ENCODE measurements around the gene GUCY1A2.

GRCh38 chr11:107011977-107012376 is 6.3 kb downstream of the GUCY1A2 start:
- no peak for TF ChIP-seq CTCF (IDR thresholded peaks at IDR 0.05)
- no peak for TF ChIP-seq POLR2A (IDR thresholded peaks at IDR 0.05)

Measured in uterus (tissue), 2 donors.